Endodermal cell (in vitro differentiated cells): Measurements from ENCODE around the gene WIPF1. TPM values are rescaled to one million over a fixed set of nuclear protein-coding genes. Genes with fewer than 3 reads are reported as not detected.

Source experiments
- DNase-seq: peaks from one replicate; pipeline ENCODE4 v3.0.0-alpha.2; 2017
- H3K27ac ChIP-seq: 2 replicates; pipeline ENCODE4 v1.5.1; 2013; ENCODE audit warnings: mild to moderate bottlenecking, low read depth, low read length, moderate library complexity
- H3K27me3 ChIP-seq: 2 replicates; pipeline ENCODE4 v1.6.1; 2013; ENCODE audit warnings: mild to moderate bottlenecking, low read length, moderate library complexity; ENCODE audit not compliant: insufficient read depth, control insufficient read depth, poor library complexity, severe bottlenecking
- H3K36me3 ChIP-seq: 2 replicates; pipeline ENCODE4 v1.7.0; 2013; ENCODE audit warnings: mild to moderate bottlenecking, low read length, moderate library complexity; ENCODE audit not compliant: control insufficient read depth, insufficient read depth
- H3K4me1 ChIP-seq: one replicate; pipeline ENCODE4 v1.7.0; 2013; ENCODE audit warnings: low read length; ENCODE audit not compliant: control insufficient read depth, insufficient read depth
- H3K4me3 ChIP-seq: 2 replicates; pipeline ENCODE4 v1.5.1; 2013; ENCODE audit warnings: mild to moderate bottlenecking, low read length, moderate library complexity
- H3K9ac ChIP-seq: 2 replicates; pipeline ENCODE4 v1.6.1; 2013; ENCODE audit warnings: mild to moderate bottlenecking, low read length, moderate library complexity; ENCODE audit not compliant: poor library complexity, severe bottlenecking; ENCODE audit errors: extremely low read depth
- H3K9me3 ChIP-seq: 2 replicates; pipeline ENCODE4 v1.6.1; 2013; ENCODE audit warnings: mild to moderate bottlenecking, low read length, moderate library complexity; ENCODE audit not compliant: control insufficient read depth
- H3K27ac Mint-ChIP-seq: 2 replicates; pipeline ENCODE4 v1.8.0; 2020; ENCODE audit warnings: mixed read lengths
- H3K27me3 Mint-ChIP-seq: 2 replicates; pipeline ENCODE4 v1.8.0; 2021; ENCODE audit warnings: mild to moderate bottlenecking, mixed read lengths; ENCODE audit not compliant: insufficient read depth
- H3K36me3 Mint-ChIP-seq: 2 replicates; pipeline ENCODE4 v1.8.0; 2020; ENCODE audit warnings: low read depth, mixed read lengths
- H3K4me1 Mint-ChIP-seq: 2 replicates; pipeline ENCODE4 v1.8.0; 2020; ENCODE audit warnings: mixed read lengths
- H3K4me3 Mint-ChIP-seq: 2 replicates; pipeline ENCODE4 v1.8.0; 2020; ENCODE audit warnings: mild to moderate bottlenecking, moderate library complexity, mixed read lengths
- H3K9me3 Mint-ChIP-seq: 2 replicates; pipeline ENCODE4 v1.8.0; 2020; ENCODE audit warnings: mild to moderate bottlenecking, mixed read lengths
- WGBS, 2 experiments: methylation state at CpG; one replicate each; pipeline versions ENCODE4 v1.1.5 to v1.1.7; 2013; ENCODE audit warnings: missing lambda C conversion rate in 2 of 2, mixed read lengths in 1 of 2; ENCODE audit not compliant: insufficient coverage in 1 of 2, insufficient read length in 1 of 2; 5-methylcytosine and 5-hydroxymethylcytosine counted together
- long read RNA-seq, 4 experiments: library from polyadenylated mRNA in 2 of 4; library from RNA in 1 of 4; library from capped mRNA in 1 of 4; stranded (forward) in 3 of 4; unstranded in 1 of 4; transcript quantifications; one replicate each; pipeline ENCODE4 v2.0.0, GENCODE V29; 2020 to 2021; ENCODE audit warnings: inconsistent platforms in 1 of 4
- polyA plus RNA-seq, 2 experiments: library from polyadenylated mRNA; stranded (reverse); fragments of 50-300 nt; gene quantifications; one replicate each; pipeline ENCODE4 v1.2.3, GENCODE V29; 2013
- total RNA-seq, 2 donors: library from RNA; stranded (reverse); fragmentation: NEBNext Ultra II Directional in 1 of 2; extraction: Animal tissue kit (Norgen Biotek cat#: 25700) in 1 of 2; gene quantifications; 2 replicates in 1 of 2; 3 replicates in 1 of 2; pipeline ENCODE4 v1.2.1, GENCODE V29; 2021
- TF ChIP-seq, protein P1 (sequence below): fragments of 200-600 bp; sonication (generic); conservative IDR thresholded peaks from 2 replicates; pipeline ENCODE4 v1.5.0; 2021; ENCODE audit warnings: antibody characterized with exemption, mild to moderate bottlenecking

WIPF1 gene, protein sequence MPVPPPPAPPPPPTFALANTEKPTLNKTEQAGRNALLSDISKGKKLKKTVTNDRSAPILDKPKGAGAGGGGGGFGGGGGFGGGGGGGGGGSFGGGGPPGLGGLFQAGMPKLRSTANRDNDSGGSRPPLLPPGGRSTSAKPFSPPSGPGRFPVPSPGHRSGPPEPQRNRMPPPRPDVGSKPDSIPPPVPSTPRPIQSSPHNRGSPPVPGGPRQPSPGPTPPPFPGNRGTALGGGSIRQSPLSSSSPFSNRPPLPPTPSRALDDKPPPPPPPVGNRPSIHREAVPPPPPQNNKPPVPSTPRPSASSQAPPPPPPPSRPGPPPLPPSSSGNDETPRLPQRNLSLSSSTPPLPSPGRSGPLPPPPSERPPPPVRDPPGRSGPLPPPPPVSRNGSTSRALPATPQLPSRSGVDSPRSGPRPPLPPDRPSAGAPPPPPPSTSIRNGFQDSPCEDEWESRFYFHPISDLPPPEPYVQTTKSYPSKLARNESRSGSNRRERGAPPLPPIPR
- 10 to 100 TPM; 21.5 to 28.5 TPM for total RNA-seq
- polyA plus RNA-seq (2013, experiment 1 of 2) = 23.5 TPM
- 24.8 TPM for polyA plus RNA-seq (2013, experiment 2 of 2)
- long read RNA-seq, experiment 1, partial matches to known transcripts = 8 of 13 reads
- long read RNA-seq, experiment 1, other reads (novel, unspliced or antisense) = 3 of 13 reads
- long read RNA-seq, experiment 2, transcript WIPF1-202 (8 exons, 2,003 nt) = major isoform, 45 of 69 reads
- long read RNA-seq, experiment 2, transcript WIPF1-205 (5 exons, 1,772 nt) = minor isoform, 6 of 69 reads
- long read RNA-seq, experiment 2, partial matches to known transcripts = 5 of 69 reads
- long read RNA-seq, experiment 2, other reads (novel, unspliced or antisense) = 13 of 69 reads
- long read RNA-seq, experiment 3, transcript WIPF1-202 (8 exons, 2,003 nt) = major isoform, 6 of 17 reads
- long read RNA-seq, experiment 3, partial matches to known transcripts = 7 of 17 reads
- long read RNA-seq, experiment 3, other reads (novel, unspliced or antisense) = 3 of 17 reads
- long read RNA-seq, experiment 4, partial matches to known transcripts = 0 of 3 reads
- long read RNA-seq, experiment 4, other reads (novel, unspliced or antisense) = 2 of 3 reads

DNA sequence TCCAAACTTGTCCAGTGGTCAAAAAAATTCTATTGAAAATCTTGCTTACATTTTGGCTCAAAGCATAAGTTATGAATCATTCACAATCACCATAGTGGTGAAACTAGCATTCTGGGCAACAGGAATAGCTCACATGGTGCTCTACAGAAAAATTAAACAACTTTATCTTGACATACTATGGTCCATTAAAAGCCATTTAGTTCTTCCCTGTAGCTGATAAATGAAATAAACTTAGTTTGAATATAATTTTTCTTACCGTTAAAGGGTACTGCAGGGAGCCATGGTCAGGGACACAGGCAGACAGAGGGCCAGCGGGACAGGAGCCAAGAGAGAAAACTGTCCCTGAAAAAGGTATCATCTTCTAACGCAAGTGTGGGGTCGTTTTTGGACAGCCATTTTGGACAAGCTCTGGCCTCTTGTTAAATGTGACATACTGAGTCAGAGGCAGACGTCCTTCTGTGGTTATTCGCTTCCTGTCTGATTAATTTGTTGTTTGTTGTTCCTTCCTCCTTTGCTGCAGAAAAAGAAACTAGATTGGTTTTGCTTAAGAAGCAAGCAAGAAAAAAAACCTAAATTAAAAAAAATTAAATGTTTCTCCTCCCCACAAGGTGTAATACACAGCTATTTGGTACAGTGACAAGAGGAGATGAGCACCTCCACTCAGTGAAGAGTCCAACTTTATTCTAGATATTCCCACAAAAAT is at the start of gene WIPF1:
TSS of gene WIPF1 (minus strand) at position 460 of the 703 bp plus-strand sequence. CDS start 12,231 bp downstream, outside the sequence.
- H3K4me1 Mint-ChIP-seq = peaks cover 6% of the 10 kb centered on the region
- H3K27me3 Mint-ChIP-seq = no peaks in the 10 kb centered on the region
- Histone ChIP-seq H3K36me3 (no peaks in the 10 kb centered on the region), H3K27ac (no peak within 1 kb of the TSS), H3K9ac (no peak within 1 kb of the TSS), H3K9me3 (no peaks in the 10 kb centered on the region), H3K4me3 (no peak within 1 kb of the TSS), H3K27me3 (no peaks in the 10 kb centered on the region), H3K4me1 (no peaks in the 10 kb centered on the region)
- H3K27ac Mint-ChIP-seq = no peak within 1 kb of the TSS
- DNase-seq = no peak
- TF ChIP-seq, protein P1, sequence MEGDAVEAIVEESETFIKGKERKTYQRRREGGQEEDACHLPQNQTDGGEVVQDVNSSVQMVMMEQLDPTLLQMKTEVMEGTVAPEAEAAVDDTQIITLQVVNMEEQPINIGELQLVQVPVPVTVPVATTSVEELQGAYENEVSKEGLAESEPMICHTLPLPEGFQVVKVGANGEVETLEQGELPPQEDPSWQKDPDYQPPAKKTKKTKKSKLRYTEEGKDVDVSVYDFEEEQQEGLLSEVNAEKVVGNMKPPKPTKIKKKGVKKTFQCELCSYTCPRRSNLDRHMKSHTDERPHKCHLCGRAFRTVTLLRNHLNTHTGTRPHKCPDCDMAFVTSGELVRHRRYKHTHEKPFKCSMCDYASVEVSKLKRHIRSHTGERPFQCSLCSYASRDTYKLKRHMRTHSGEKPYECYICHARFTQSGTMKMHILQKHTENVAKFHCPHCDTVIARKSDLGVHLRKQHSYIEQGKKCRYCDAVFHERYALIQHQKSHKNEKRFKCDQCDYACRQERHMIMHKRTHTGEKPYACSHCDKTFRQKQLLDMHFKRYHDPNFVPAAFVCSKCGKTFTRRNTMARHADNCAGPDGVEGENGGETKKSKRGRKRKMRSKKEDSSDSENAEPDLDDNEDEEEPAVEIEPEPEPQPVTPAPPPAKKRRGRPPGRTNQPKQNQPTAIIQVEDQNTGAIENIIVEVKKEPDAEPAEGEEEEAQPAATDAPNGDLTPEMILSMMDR = no peak
- peaks cover 8% of the 10 kb centered on the region for H3K9me3 Mint-ChIP-seq
- H3K36me3 Mint-ChIP-seq = peaks cover 2% of the 10 kb centered on the region
- no peak within 1 kb of the TSS for H3K4me3 Mint-ChIP-seq
- WGBS, 2 experiments = 89 to 96% methylated on average over 4 to 6 of the region's 6 CpGs

DNA sequence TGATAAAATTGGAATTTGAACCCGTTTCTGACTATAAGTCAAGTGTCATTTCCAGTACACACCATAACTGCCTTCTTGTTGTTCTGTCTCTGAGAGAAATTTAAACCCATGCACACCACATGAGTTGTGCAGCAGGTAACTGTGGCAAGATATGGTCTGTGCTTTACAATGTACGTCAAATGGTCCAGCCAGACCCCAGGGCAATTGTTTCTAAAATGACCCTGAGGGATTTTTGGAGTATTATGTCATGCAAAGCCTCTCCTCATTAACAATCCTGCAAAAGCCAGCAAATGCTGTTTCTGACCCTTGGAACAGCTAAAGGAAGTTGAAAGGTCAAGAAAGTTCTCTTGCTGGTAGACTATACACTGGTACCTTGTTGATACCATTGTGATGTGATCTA is 47.7 kb upstream of the WIPF1 start:
- H3K9me3 Mint-ChIP-seq = no peaks in the 10 kb centered on the region
- no peak overlapping the region for H3K9ac ChIP-seq
- TF ChIP-seq, protein P1 = no peak
- no peak overlapping the region for H3K4me3 ChIP-seq
- H3K27ac Mint-ChIP-seq = no peak overlapping the region
- no peak overlapping the region for H3K4me3 Mint-ChIP-seq
- WGBS, 2 experiments = 84% methylated on average over 2 of the region's 2 CpGs; no CpG with 5 or more reads in 1 of the 2 experiments
- H3K27ac ChIP-seq = no peak overlapping the region
- DNase-seq = no peak
- peaks cover 9% of the 10 kb centered on the region for H3K9me3 ChIP-seq
- no peaks in the 10 kb centered on the region for H3K27me3 ChIP-seq
- H3K4me1 Mint-ChIP-seq = no peaks in the 10 kb centered on the region
- H3K27me3 Mint-ChIP-seq = no peaks in the 10 kb centered on the region
- H3K4me1 ChIP-seq = no peaks in the 10 kb centered on the region
- H3K36me3 Mint-ChIP-seq = no peaks in the 10 kb centered on the region
- no peaks in the 10 kb centered on the region for H3K36me3 ChIP-seq

DNA sequence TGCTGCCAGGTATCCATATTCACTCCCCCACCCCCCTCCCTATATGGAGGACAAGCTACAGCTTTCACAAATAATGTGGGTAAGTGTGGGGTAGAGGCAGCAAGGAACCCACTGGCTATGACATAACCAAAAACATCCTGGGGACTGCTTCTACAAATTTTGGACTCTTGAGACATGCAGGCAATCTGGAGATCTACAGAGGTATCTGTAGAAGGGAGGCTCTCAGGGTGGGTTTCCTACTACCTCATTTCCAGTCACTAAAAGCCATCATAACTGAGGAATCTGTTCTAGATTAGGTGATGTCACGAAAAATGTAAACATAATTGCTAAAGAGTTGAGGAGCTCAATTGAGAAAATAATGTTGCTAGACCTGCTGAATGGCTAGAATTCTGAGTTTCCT is 46.8 kb upstream of the WIPF1 start:
- no peak overlapping the region for H3K9ac ChIP-seq
- no peak for DNase-seq
- Mint-ChIP-seq H3K9me3 (no peaks in the 10 kb centered on the region), H3K27me3 (no peaks in the 10 kb centered on the region), H3K4me1 (no peaks in the 10 kb centered on the region), H3K36me3 (no peaks in the 10 kb centered on the region), H3K27ac (no peak overlapping the region), H3K4me3 (no peak overlapping the region)
- H3K4me3 ChIP-seq = no peak overlapping the region
- no peaks in the 10 kb centered on the region for H3K4me1 ChIP-seq
- peaks cover 8% of the 10 kb centered on the region for H3K9me3 ChIP-seq
- 89 to 100% methylated on average over 1 of the region's 1 CpG for WGBS, 2 experiments
- no peaks in the 10 kb centered on the region for H3K27me3 ChIP-seq
- TF ChIP-seq, protein P1 = no peak
- H3K36me3 ChIP-seq = no peaks in the 10 kb centered on the region
- no peak overlapping the region for H3K27ac ChIP-seq
